Measurements from ENCODE around the gene KLHL8.

The KLHL8 gene

GRCh38 chr4:87114245-87115062 lies 106.0 kb downstream of the KLHL8 start:
- DNase-seq (ENCODE audit: extremely low read depth, low read depth): no peak
- no peak for TF ChIP-seq CTCF (IDR thresholded peaks at IDR 0.05; ENCODE audit: low read depth, low read length)

- no peak for DNase-seq (ENCODE audit: extremely low read depth, low read depth)
- no peak for TF ChIP-seq CTCF (IDR thresholded peaks at IDR 0.05; ENCODE audit: low read depth, low read length)
These were observed 108.4 kb downstream of the KLHL8 start for GRCh38 chr4:87112063-87112462.
